Stimulated activated CD8-positive, alpha-beta memory T cell treated with anti-CD3 and anti-CD28 coated beads, Interleukin-2, amount 100 ng/mL, for 1 hour (primary cell): ENCODE results near the gene MEF2C.

Source experiments
- DNase-seq, 2 donors: peaks; one replicate each; pipeline ENCODE4 v3.0.0-alpha.2; 2020; ENCODE audit warnings: low read depth in 2 of 2

Gene MEF2C

DNA sequence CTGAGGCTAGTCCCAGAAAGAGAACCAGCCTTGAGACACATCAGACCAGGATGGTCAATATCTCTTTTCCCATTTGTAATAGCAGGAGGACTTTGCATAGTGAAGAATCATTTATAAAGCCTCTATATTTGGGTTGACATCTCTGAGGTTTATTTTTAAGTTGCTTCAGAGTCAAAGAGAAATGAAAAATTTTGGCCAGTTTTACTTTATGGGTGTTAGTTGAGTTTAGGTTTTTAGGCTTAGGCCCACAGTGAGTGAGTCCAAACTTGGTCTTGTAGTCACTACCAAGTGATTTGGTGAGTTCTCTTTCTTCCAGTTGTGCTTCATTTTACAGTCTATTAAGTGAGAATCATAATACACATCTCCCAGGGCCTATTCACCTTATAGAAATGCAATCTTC, 5.3 kb upstream of the MEF2C start:
- no peak for DNase-seq

DNA sequence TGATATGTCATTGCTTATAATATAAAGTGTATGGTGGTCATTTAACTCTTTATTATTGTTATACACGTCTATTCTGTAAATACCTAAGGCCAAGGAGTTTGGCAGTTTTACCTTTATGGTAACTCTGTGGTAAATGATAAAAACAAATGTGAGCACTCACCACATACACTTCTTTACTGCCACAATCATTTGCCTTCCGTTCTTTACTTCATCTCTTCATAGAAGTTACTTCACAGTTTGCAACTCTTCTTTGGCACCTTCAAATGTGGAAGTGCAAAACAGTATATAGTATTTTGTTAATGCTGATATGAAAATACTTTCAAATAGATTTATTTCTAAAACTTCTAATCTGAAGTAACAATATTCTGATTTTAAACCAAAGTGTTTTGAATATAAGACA, 4.4 kb upstream of the MEF2C start:
- DNase-seq, result no peak

DNA sequence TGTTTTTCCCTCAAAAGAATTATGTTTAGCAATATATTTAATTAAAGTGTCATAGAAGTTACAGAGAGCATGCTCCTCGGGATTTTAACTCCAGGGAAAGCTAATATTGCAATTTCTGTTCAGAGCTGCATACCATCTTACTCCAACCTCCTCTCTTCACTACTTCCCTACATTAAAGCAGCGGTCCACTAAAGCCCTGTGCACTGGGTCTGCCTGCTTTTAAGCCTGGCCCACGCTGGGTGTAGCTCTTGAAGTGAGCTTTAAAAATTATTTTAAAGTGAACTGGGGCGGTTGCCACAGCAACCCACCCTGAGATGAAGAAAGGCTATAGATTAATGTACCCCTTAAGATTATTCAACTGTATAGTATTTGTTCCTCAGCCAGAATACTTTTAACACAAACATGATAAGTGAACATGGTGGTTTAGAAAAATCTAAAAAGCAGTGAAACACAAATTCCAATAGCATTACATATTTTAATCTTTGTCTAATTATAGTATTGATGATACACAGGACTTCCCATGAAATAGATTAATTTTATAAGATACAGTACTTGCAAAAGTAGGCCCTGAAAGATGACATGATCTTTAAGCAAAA, 3.9 kb upstream of the MEF2C start:
- no peak for DNase-seq

GRCh38 chr5:88886252-88886651, 3.3 kb upstream of the MEF2C start:
- DNase-seq, result no peak

DNA sequence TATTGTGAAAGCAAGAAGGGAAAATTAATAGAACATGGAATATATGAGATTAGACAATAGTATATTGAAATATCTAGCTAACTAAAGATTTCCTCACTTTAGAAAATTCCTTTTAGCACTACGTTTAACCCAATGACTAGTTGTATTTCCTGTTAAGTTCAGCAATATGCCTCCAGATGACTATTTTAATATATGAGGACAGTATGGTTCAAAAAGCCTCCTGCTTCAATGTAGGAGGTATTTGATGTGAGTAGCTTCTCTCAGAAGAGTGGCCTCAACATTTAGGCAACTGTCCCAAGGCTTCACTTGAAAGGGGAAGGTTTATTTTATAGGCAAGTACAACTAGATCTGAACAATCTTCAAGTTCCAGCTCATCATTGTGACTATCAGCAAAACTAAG, 2.0 kb upstream of the MEF2C start:
- DNase-seq, result no peak

DNA sequence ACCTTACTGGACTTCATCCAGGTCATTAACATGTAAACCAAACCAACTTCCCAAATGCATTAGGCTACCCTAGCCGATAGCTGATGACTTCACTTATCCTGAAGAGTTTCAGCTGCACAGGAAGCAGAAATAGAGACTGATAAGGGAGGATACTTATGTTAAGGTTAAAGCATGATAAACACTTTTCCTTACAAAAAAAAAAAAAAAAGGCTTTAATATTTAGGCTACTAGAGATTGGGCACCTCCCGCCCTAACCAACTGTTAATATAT, 1.6 kb upstream of the MEF2C start:
- no peak for DNase-seq

DNA sequence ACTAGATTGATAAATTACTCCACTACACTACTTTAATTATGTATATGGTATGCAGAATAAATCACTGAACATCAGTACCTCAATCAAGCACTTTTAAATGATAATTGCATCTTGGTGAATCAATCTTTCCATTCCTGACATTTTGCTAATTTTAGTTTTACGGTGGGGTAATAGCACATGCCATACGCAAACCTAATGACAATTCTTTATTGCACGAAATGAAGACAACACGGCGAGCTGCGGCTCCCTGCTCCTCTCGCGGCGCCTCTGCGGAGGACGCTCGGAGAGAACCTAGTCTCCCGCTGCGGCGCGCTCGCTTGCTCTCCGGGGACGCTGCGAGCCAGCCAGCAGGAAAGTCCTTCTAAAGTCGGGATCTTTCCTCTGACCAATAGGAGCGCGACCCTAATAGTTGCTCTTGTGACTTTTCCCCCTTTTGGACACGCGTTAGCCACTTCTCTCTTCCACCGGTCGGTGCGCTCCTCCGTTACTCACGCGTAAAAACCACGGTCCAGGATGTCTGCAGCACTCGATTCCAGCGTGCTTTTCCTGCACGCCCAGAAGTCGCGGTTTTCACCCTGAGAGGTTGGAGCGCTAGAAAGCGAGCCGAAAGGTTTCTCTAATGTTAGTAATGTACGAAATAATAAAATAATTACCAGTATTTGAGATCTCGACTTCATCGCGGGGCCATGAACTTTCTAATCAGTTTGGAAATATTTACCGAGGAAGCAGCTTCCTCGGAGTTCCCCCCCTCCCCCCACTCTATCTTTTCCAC, 1.0 kb upstream of the MEF2C start:
- DNase-seq, result no peak

DNA sequence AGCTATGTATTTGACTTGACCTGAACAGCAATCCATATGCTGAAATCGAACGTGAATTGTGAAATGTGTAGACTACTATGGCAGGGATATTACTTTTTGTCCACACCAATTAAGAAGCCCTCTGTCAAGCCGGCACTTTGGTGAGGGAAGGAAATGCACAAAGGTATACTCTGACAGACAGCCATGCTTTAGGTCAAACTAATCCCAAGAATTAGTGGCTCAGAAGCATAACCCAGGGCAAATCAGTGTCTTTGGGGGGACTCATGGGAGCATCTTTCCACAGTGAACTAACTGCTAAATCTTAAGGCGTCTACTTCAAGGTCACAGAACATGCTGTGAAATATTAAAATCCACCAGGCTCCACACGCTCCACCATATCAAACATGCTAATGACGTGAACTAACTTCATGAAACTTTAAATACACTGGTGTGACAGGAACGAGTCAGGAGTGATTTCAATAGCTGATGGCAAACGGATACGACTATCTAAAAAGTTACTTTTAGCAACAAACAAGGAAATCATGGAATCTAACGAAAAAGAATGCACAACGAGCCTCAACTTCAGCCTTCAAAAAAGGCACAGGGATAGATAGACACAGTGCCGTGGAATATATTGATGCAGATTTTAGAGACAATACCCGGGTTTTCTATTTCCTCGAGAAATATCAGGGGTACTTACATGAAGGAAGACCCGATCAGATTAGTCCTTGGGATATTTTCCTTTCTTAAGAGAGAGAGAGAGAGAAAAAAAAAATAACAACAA, 527 bp downstream of the MEF2C start:
- no peak for DNase-seq

DNA sequence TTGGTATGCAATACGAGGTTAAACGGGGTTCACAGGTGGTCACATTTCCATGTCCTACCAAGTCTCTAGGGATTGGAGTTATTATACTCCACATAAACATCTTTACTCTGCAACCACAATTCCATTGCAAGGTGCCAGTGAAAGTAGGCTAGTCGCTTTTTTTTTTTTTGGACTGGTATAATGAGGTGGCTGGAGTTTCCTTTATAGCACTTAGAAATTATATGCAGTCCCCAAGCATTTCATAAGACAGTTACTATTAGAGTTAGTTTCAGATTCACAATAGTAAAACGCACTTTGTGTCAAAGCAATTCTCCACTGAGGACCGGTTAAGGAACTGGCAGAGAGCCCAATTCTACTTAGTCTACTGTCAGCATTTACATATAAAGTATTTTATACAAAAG, 1.4 kb downstream of the MEF2C start:
- no peak for DNase-seq

- no peak for DNase-seq
Measured at GRCh38 chr5:88880201-88880600, 2.8 kb downstream of the MEF2C start.

GRCh38 chr5:88879724-88880123, 3.3 kb downstream of the MEF2C start:
- no peak for DNase-seq

DNA sequence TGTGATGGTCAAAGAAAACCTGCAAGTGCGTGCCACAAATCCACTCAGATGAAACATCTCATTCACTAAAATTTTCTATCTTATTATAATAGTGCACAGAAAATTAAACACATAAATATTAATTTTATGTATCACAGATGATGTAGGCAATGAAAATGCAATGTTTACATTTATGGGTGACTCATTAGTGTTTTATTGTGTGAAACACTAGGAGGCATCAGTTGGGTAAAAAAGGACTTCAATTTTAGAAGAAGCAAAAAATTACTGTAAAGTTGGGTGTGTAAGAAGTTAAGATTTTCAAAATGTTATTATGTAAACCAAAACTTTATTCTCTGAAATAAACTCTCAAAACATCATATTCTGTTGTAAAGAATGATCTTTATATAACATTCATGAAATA, 4.0 kb downstream of the MEF2C start:
- DNase-seq, result no peak

DNA sequence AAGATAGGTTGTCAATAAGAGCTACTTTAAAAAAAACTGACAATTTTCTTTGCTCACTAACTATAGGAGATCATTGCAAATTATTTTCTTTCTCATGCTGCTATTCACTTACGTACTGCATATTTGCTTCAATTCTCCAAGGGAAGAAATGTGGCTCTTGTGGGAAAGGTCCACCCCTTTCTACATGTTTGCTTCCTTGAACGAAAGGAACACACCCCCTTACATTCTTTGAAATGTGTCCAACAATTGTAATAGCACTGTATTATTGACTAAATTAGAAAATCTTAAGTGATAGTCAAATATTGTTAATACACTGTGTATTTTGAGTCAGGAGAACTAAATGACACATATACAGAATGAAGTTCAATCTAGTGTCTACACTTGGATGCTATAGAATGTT, 5.2 kb downstream of the MEF2C start:
- no peak for DNase-seq

- DNase-seq, result no peak
Measured at GRCh38 chr5:88876714-88877113, 6.3 kb downstream of the MEF2C start.

GRCh38 chr5:88875341-88876234, 7.4 kb downstream of the MEF2C start:
- no peak for DNase-seq

- no peak for DNase-seq
Measured at GRCh38 chr5:88873447-88873846, 9.5 kb downstream of the MEF2C start.

DNA sequence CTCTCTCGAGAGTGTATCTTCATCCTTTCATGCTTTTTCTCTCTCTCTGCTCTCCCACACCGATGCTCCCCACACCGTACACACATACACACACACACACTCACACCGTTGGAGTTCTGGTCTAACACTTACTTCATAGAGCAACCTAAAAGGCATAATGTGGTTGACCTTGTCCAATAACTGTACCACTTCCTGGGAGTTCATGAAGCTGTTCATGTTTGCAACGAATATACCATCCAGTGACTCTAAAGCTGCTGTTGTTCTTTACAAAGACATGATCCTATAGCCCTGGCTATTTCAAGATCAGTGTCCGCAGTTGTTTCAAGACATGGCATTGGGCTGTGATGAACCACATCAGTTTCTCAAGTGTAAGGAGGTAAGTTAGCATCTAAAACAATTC, 10.0 kb downstream of the MEF2C start:
- no peak for DNase-seq

GRCh38 chr5:88870285-88870684, 12.7 kb downstream of the MEF2C start:
- no peak for DNase-seq

DNA sequence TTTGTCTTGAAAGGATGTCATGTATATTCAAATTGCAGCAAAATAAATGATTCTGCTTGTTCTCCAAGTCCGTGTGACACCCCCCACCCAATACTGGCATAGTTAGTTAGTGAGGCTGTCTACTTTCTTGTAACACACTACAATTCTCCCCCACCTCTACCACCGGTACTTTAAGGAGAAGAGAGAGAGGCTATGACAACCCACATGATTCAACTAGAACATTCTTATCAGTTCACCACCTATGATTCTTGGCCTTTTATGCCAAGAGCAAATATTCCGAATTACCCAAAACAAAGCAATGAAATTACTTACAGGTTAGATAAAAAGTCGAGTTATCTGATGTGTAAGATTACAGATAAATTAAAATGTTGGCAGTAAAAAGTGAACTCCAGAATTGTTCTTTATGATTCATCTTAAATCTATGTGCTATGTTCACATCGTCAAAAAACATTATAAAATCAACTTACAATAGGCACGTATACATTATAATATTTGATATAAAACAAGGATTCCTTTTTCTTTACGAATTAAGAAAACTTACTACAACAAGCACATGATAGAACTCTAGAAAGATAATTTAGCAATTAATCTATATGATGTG, 14.4 kb downstream of the MEF2C start:
- no peak for DNase-seq

DNA sequence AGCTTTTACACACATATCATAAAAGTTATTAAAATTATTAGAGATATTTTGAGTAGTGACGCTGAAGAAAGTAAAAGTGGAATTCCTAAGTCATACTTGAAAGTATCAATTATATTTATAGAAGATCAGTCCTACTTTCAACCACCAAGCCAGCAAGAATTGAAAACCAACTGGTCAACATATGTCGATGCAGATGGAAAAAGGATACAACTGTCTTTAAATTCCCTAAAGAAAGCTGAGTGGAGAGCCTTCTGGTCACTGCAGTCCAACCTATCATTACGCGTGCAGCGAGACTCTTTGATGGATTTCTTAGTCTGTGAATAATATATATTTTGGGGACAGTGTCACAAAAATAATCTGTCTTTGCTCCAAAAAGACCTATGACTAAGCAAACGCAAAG, 15.3 kb downstream of the MEF2C start:
- DNase-seq, result no peak

- no peak for DNase-seq
Measured at GRCh38 chr5:88863523-88863922, 19.5 kb downstream of the MEF2C start.
